ENCODE measurements around the gene DRC3.

DNA sequence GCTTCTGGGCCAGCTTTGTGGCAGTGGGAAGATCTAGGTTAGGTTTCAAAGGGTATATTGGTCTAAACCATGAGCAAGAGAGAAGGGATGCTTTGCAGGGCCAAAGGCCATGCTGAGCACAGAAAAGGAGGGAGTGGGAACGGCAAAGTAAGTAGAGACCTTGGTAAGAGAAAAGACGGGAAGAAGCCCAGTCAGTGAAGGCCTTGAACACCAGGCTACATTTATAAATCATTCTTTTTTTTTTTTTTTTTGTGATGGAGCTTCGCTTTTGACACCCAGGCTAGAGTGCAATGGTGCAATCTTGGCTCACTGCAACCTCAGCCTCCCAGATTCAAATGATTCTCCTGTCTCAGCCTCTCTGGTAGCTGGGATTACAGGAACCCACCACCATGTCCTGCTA is 18.6 kb upstream of the DRC3 start:
- TF ChIP-seq, protein P1, sequence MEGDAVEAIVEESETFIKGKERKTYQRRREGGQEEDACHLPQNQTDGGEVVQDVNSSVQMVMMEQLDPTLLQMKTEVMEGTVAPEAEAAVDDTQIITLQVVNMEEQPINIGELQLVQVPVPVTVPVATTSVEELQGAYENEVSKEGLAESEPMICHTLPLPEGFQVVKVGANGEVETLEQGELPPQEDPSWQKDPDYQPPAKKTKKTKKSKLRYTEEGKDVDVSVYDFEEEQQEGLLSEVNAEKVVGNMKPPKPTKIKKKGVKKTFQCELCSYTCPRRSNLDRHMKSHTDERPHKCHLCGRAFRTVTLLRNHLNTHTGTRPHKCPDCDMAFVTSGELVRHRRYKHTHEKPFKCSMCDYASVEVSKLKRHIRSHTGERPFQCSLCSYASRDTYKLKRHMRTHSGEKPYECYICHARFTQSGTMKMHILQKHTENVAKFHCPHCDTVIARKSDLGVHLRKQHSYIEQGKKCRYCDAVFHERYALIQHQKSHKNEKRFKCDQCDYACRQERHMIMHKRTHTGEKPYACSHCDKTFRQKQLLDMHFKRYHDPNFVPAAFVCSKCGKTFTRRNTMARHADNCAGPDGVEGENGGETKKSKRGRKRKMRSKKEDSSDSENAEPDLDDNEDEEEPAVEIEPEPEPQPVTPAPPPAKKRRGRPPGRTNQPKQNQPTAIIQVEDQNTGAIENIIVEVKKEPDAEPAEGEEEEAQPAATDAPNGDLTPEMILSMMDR (IDR thresholded peaks at IDR 0.05; ENCODE audit: poor library complexity): no peak
- no peak for TF ChIP-seq EZH2 (IDR thresholded peaks at IDR 0.05; ENCODE audit: borderline replicate concordance)
